ENCODE measurements around the gene EIF3M.

GRCh38 chr11:32566517-32566916 is 17.1 kb upstream of the EIF3M start:
- TF ChIP-seq CTCF (IDR thresholded peaks at IDR 0.05): no peak
- no peak for TF ChIP-seq EP300 (IDR thresholded peaks at IDR 0.05)
- no peak for TF ChIP-seq POLR2AphosphoS5 (IDR thresholded peaks at IDR 0.05)
